ENCODE results near the gene RNASEH1. TPM values are rescaled to one million over a fixed set of nuclear protein-coding genes. Genes with fewer than 3 reads are reported as not detected.

Gene RNASEH1
- total RNA-seq, 1 donor from 2014 or later, result 19.5 TPM

DNA sequence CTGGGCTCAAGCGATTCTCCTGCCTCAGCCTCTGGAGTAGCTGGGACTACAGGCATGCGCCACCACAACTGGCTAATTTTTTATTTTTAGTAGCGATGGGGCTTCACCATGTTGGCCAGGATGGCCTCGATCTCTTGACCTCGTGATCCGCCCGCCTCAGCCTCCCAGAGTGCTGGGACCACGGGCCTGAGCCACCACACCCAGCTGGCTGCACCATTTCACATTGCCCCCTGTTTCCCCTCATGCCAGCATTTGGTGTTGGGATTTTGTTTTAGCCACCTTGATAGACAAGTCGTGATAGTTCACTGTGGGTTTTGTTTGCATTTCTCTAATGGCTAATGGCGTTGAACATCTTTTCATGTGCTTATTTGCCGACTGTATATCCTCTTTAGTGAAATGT, 31.0 kb upstream of the RNASEH1 start:
- no peak for TF ChIP-seq CTCF (conservative IDR thresholded peaks at IDR 0.05; ENCODE audit: low read depth, low read length)
- no peak for DNase-seq (ENCODE audit: low read depth)
- H3K4me3 ChIP-seq (ENCODE audit: low read depth, low read length), result no peak overlapping the region

- H3K4me3 ChIP-seq (ENCODE audit: low read depth, low read length), result no peak overlapping the region
- no peak for TF ChIP-seq CTCF (conservative IDR thresholded peaks at IDR 0.05; ENCODE audit: low read depth, low read length)
- DNase-seq (ENCODE audit: low read depth), result no peak
Observed at GRCh38 chr2:3588084-3588483, 30.0 kb upstream of the RNASEH1 start.

DNA sequence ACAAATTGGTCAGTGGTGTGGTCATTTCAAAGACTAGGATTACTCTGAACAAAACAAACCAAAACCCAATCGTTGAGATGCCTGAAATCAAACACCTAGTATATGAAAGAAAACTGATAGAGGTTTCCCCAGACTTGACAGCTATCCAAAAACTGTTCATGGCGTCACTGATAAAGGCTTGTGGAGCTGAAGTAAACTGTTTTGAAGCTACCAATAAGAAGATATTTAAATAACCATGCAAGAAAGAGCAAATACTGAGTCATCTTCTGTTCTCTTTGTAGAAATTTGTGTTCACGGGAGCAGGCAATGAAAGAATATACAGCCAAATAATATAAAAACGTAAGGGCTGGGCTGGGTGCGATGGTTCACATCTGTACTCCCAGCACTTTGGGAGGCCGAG, 29.3 kb upstream of the RNASEH1 start:
- no peak for DNase-seq (ENCODE audit: low read depth)
- TF ChIP-seq CTCF (conservative IDR thresholded peaks at IDR 0.05; ENCODE audit: low read depth, low read length), result no peak
- no peak overlapping the region for H3K4me3 ChIP-seq (ENCODE audit: low read depth, low read length)

DNA sequence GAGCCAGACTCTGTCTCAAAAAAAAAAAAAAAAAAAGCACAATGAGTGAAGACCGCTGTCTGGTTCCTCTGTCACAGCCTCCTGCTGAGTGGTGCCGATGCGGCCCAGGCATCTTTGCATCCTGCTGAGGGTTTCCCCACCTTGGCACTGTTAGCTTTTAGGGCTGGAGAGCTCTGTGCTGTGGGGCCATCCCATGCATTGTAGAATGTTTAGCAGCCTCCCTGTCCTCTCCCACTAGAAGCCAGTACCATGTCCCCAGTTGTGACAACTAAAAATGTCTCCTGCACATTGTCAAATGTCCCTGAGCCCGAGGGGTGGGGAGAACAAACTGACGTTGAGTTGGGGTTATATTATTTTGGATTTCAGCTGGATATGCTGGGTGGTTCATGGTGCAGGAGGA, 28.9 kb upstream of the RNASEH1 start:
- no peak for DNase-seq (ENCODE audit: low read depth)
- no peak for TF ChIP-seq CTCF (conservative IDR thresholded peaks at IDR 0.05; ENCODE audit: low read depth, low read length)
- H3K4me3 ChIP-seq (ENCODE audit: low read depth, low read length), result no peak overlapping the region

DNA sequence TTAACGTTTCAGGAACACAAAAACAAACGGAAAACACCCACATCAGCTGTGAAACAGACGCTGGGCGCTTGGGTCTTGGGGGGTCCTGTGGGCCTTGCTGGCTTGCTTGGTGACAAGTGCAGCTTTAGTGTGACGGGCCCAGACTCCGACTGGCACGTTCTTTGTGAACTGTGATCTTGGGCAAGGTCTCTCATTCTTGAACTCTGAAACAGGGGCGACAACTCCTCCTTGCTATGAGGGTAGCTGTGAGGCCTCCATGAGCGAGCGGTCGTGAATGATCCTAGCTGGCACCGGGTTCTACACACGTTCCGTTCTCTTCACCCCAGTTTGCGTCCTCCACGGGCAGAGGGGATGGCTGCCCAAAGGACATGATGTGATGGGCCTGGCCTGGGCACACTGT, 28.1 kb upstream of the RNASEH1 start:
- TF ChIP-seq CTCF (conservative IDR thresholded peaks at IDR 0.05; ENCODE audit: low read depth, low read length), result no peak
- no peak overlapping the region for H3K4me3 ChIP-seq (ENCODE audit: low read depth, low read length)
- no peak for DNase-seq (ENCODE audit: low read depth)

DNA sequence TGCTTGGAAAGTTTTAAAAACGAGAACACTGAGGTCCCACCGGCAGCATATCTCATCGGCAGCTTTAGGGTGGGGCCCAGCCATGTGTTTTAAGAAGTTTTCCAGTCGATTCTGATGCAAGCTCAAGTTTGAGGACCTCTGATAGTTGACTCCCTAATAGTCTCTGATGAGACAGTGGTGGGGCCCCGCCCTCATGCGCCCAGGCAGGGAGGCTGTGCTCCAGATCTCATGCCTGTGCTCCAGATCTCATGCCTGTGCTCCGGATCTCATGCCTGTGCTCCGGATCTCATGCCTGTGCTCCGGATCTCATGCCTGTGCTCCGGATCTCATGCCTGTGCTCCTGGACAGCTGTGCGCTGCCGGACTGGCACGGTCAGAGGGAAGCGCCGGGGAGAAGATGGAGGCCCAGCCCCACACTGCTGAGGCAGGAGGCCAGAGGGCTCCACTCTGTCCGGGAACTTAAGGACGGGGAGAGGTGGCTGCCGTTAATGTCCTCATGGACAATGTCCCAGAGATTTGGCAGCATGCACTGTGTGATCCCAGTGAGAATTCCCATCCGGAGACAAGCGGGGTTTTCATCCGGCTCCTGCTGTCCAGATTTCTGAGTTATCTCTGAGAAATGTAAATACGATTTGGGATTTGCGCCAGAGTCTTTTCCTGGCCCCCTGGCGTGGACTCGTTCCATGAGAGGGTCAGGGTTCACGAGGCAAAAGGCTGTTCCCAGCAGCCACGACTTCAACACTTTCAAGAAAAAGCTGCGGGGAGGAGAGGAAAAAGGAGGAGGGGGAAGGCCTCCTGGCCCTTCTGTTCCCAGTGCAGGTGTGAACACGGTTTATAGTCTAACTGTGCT, 27.4 kb upstream of the RNASEH1 start:
- TF ChIP-seq CTCF (conservative IDR thresholded peaks at IDR 0.05; ENCODE audit: low read depth, low read length), result no peak
- no peak for DNase-seq (ENCODE audit: low read depth)
- H3K4me3 ChIP-seq (ENCODE audit: low read depth, low read length), result no peak overlapping the region
